Trophoblast cell (in vitro differentiated cells and primary cell): ENCODE measurements around the gene WRNIP1.

Source experiments
- DNase-seq, 2 donors: peaks; one replicate each; pipeline ENCODE4 v3.0.0-alpha.2; 2016
- H2AFZ ChIP-seq: 2 replicates; pipeline ENCODE4 v1.6.1; 2013; ENCODE audit warnings: low read length, moderate library complexity, mild to moderate bottlenecking; ENCODE audit not compliant: insufficient read depth, poor library complexity
- H2AK5ac ChIP-seq: 2 replicates; pipeline ENCODE4 v1.6.1; 2013; ENCODE audit warnings: mild to moderate bottlenecking, low read length
- H2BK120ac ChIP-seq: 2 replicates; pipeline ENCODE4 v1.6.1; 2013; ENCODE audit warnings: low read length, mild to moderate bottlenecking, moderate library complexity; ENCODE audit not compliant: insufficient read depth, poor library complexity
- H2BK12ac ChIP-seq: 2 replicates; pipeline ENCODE4 v1.6.1; 2013; ENCODE audit warnings: mild to moderate bottlenecking, low read length, moderate library complexity
- H2BK5ac ChIP-seq: 2 replicates; pipeline ENCODE4 v1.6.1; 2013; ENCODE audit warnings: low read length, low read depth, moderate library complexity, mild to moderate bottlenecking; ENCODE audit not compliant: poor library complexity
- H3K14ac ChIP-seq: 2 replicates; pipeline ENCODE4 v1.6.1; 2013; ENCODE audit warnings: mild to moderate bottlenecking, low read length
- H3K18ac ChIP-seq: 2 replicates; pipeline ENCODE4 v1.6.1; 2013; ENCODE audit warnings: mild to moderate bottlenecking, low read length
- H3K23ac ChIP-seq: 2 replicates; pipeline ENCODE4 v1.6.1; 2013; ENCODE audit warnings: low read length
- H3K27ac ChIP-seq: 2 replicates; pipeline ENCODE4 v1.5.1; 2013; ENCODE audit warnings: low read depth, mild to moderate bottlenecking, inconsistent platforms, low read length, moderate library complexity
- H3K27me3 ChIP-seq: 2 replicates; pipeline ENCODE4 v1.6.1; 2013; ENCODE audit warnings: inconsistent platforms, mild to moderate bottlenecking, low read length, moderate library complexity; ENCODE audit not compliant: insufficient read depth
- H3K36me3 ChIP-seq, 2 experiments: 1 replicate in 1 of 2; 2 replicates in 1 of 2; pipeline ENCODE4 v1.6.1; 2013; ENCODE audit warnings: low read length in 2 of 2, mild to moderate bottlenecking in 2 of 2, moderate library complexity in 1 of 2; ENCODE audit not compliant: insufficient read depth in 2 of 2, control insufficient read depth in 1 of 2
- H3K4ac ChIP-seq: 2 replicates; pipeline ENCODE4 v1.6.1; 2013; ENCODE audit warnings: low read depth, mild to moderate bottlenecking, low read length, moderate library complexity
- H3K4me1 ChIP-seq, 2 experiments: 1 replicate in 1 of 2; 2 replicates in 1 of 2; pipeline ENCODE4 v1.6.1; 2013; ENCODE audit warnings: low read length in 2 of 2, mild to moderate bottlenecking in 2 of 2, moderate library complexity in 1 of 2; ENCODE audit not compliant: insufficient read depth in 2 of 2, control insufficient read depth in 1 of 2
- H3K4me2 ChIP-seq: 2 replicates; pipeline ENCODE4 v1.6.1; 2013; ENCODE audit warnings: inconsistent platforms, mild to moderate bottlenecking, low read length, moderate library complexity
- H3K4me3 ChIP-seq: 2 replicates; pipeline ENCODE4 v1.5.1; 2013; ENCODE audit warnings: mild to moderate bottlenecking, low read depth, low read length, inconsistent platforms
- H3K79me1 ChIP-seq: one replicate; pipeline ENCODE4 v1.6.1; 2013; ENCODE audit warnings: low read length
- H3K79me2 ChIP-seq: 2 replicates; pipeline ENCODE4 v1.6.1; 2013; ENCODE audit warnings: low read length, mild to moderate bottlenecking; ENCODE audit not compliant: control insufficient read depth, insufficient read depth, poor library complexity
- H3K9ac ChIP-seq: 2 replicates; pipeline ENCODE4 v1.6.1; 2013; ENCODE audit warnings: mild to moderate bottlenecking, low read length
- H3K9me3 ChIP-seq: 2 replicates; pipeline ENCODE4 v1.6.1; 2013; ENCODE audit warnings: low read depth, mild to moderate bottlenecking, control low read depth, inconsistent platforms, low read length; ENCODE audit not compliant: insufficient read depth
- H4K12ac ChIP-seq: 2 replicates; pipeline ENCODE4 v1.6.1; 2013; ENCODE audit warnings: low read depth, mild to moderate bottlenecking, low read length, moderate library complexity
- H4K8ac ChIP-seq: 2 replicates; pipeline ENCODE4 v1.6.1; 2013; ENCODE audit warnings: low read depth, mild to moderate bottlenecking, low read length, moderate library complexity
- H4K91ac ChIP-seq: one replicate; pipeline ENCODE4 v1.6.1; 2013; ENCODE audit warnings: low read depth, mild to moderate bottlenecking, low read length, moderate library complexity
- WGBS: extraction: QIAGEN DNeasy Blood & Tissue Kit; methylation state at CpG from one replicate; pipeline ENCODE4 v1.1.7; 2013; ENCODE audit warnings: missing lambda C conversion rate; ENCODE audit not compliant: insufficient read length, insufficient coverage; ENCODE audit errors: extremely low coverage; 5-methylcytosine and 5-hydroxymethylcytosine counted together

WRNIP1 gene

DNA sequence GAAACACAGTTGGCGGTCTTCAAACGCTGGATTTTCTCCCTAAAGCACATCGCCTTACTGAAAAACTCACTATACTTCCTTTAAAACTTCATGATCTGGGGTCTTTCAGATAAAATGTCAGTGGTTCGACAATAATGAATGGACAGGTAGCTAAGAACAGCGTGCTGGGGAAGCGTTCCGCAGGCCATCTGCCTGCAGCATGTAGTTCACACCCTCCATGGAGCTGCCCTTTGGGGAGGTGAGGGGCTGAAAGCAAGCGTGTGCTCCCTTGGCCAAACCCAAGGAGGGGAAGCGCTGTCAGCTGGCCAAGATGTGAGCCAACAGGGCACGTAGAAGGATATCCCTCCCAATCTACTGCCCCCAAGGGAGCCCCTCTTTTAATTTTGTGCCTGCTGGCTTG, 35.3 kb upstream of the WRNIP1 start:
- Histone ChIP-seq H2BK5ac (no peak overlapping the region), H3K9ac (no peak overlapping the region), H2AFZ (no peak overlapping the region), H2BK120ac (no peak overlapping the region), H3K4me2 (no peak overlapping the region), H3K79me1 (peaks cover 2% of the 10 kb centered on the region), H3K27me3 (no peaks in the 10 kb centered on the region), H3K23ac (no peak overlapping the region), H4K12ac (no peak overlapping the region), H3K27ac (no peak overlapping the region), H4K8ac (no peak overlapping the region), H3K4me3 (no peak overlapping the region), H3K36me3 (no peaks in the 10 kb centered on the region), H3K18ac (no peak overlapping the region), H3K79me2 (no peaks in the 10 kb centered on the region), H3K4me1 (peaks cover 3% of the 10 kb centered on the region in 2 experiments), H3K4ac (no peak overlapping the region), H2AK5ac (no peak overlapping the region), H3K9me3 (no peaks in the 10 kb centered on the region), H2BK12ac (no peak overlapping the region), H3K14ac (no peak overlapping the region), H4K91ac (no peak overlapping the region)
- no CpG with 5 or more reads among the region's 10 CpGs for WGBS
- no peak for DNase-seq

DNA sequence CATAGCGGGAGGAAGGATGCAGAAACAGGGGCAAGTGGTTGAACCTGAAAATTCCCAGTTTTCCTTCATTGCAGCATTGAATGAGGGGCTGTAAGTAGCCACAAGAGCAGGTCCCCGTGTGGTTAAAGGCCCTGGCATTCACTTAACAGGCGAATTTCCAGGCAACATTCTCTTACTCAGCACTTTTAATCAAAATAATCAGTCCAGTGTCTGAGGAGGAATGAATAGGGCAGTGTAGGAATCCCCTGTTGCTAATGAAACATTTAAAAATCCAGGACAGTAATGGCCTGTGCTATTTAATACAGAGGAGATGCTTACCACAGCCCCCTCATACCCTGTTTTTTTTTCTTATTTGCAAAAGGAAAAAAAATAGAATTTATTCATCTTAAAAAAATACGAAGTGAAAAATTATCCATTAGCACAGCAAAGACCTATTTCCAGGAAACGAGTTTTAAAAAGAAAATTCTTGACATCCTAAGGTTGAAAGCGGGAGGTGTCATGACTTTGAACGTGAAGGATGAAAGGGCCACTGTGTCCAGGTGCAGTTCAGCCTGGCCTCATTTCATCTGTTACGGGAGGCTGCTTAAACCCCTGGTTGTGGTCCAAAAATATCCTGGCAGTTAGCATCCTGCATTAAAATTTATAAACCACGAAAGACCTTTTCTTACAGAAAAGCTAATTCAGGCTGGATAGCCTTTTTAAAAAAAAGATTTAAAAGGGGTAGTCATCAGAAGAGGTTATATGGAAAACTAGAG, 34.7 kb upstream of the WRNIP1 start:
- Histone ChIP-seq H3K14ac (no peak overlapping the region), H3K18ac (no peak overlapping the region), H3K4me2 (no peak overlapping the region), H3K4me3 (no peak overlapping the region), H2AFZ (no peak overlapping the region), H3K9ac (no peak overlapping the region), H2AK5ac (no peak overlapping the region), H4K8ac (no peak overlapping the region), H3K27ac (no peak overlapping the region), H2BK12ac (no peak overlapping the region), H3K79me1 (peaks cover 2% of the 10 kb centered on the region), H3K23ac (no peak overlapping the region), H4K12ac (no peak overlapping the region), H3K79me2 (no peaks in the 10 kb centered on the region), H4K91ac (no peak overlapping the region), H2BK5ac (no peak overlapping the region), H3K36me3 (no peaks in the 10 kb centered on the region), H2BK120ac (no peak overlapping the region), H3K4me1 (peaks cover 0 to 3% of the 10 kb centered on the region in 2 experiments), H3K4ac (no peak overlapping the region), H3K27me3 (no peaks in the 10 kb centered on the region), H3K9me3 (no peaks in the 10 kb centered on the region)
- no peak for DNase-seq
- WGBS, result no CpG with 5 or more reads among the region's 9 CpGs

DNA sequence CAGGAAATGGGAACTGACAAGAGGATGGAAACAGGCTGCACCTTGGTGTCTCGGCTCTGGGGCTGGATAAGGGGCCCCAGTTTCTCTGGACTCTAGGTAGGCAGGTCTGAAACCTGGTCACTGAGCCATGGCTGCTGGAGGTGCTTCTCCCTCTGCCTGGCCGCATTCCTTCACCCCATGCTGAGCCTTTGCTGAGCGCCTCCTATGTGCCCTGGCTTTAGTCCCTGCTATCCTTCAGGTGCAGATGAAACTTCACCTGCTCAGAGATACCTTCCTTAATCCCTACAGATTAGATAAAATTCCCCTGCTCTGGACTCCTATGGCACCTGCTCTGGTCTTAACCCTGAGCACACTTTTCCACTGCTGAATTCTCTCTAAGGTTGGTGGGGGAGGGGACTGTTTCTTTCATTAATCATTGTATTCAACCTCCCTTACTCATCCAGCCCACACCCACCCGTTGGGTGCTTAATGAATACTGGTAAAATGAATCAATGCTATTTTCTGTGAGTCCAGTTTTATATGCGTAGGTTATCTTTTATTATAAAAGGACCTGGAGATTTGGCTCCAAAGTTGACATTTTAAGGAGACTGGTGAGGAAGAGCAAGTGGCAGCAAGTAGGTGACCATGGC, 33.8 kb upstream of the WRNIP1 start:
- Histone ChIP-seq H2BK5ac (no peak overlapping the region), H3K79me2 (no peaks in the 10 kb centered on the region), H2AFZ (no peak overlapping the region), H3K14ac (no peak overlapping the region), H3K27me3 (no peaks in the 10 kb centered on the region), H3K4me1 (no peaks in the 10 kb centered on the region), H3K4ac (no peak overlapping the region), H3K36me3 (no peaks in the 10 kb centered on the region), H3K9ac (no peak overlapping the region), H3K27ac (no peak overlapping the region), H3K23ac (no peak overlapping the region), H3K4me2 (no peak overlapping the region), H2BK120ac (no peak overlapping the region), H4K12ac (no peak overlapping the region), H3K9me3 (no peaks in the 10 kb centered on the region), H3K79me1 (peaks cover 2% of the 10 kb centered on the region), H2BK12ac (no peak overlapping the region), H3K18ac (no peak overlapping the region), H3K4me3 (no peak overlapping the region), H4K91ac (no peak overlapping the region), H2AK5ac (no peak overlapping the region), H4K8ac (no peak overlapping the region)
- WGBS, result no CpG with 5 or more reads among the region's 5 CpGs
- DNase-seq, result no peak

DNA sequence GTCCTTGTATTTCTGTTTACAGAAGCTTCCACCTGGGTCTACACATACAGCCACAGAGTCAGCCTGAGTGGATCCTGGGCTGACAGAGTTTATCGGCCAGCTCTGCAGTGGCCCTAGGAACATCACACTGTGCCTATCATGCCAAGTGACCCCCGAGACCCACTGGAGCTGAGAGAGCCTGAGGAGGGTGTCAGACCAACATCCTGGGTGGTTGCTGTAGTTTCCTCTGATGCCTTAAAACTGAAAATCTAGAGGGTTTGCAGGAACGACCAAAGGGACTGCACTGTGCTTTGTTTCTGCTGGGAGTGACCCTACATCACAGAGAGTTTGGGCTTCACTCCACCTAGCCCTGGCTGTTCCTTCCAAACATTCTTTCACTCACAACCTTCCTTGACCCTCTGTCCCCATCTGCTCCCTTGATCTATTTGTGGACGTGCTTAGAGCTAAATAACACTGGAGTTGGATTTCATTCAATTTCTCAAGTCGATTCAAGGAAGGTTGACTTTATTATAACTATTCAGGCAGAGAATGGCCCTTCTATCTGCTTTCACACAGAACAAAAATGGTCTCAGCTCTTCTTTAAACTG, 32.6 kb upstream of the WRNIP1 start:
- H3K27me3 ChIP-seq, result no peaks in the 10 kb centered on the region
- no peak overlapping the region for H3K4me3 ChIP-seq
- no peaks in the 10 kb centered on the region for H3K4me1 ChIP-seq
- H3K79me1 ChIP-seq, result no peaks in the 10 kb centered on the region
- no peak overlapping the region for H4K12ac ChIP-seq
- no peak overlapping the region for H2AFZ ChIP-seq
- H3K36me3 ChIP-seq, result no peaks in the 10 kb centered on the region
- H2BK120ac ChIP-seq, result no peak overlapping the region
- DNase-seq, result no peak
- no peak overlapping the region for H3K9ac ChIP-seq
- no CpG with 5 or more reads among the region's 5 CpGs for WGBS
- no peak overlapping the region for H3K27ac ChIP-seq
- no peaks in the 10 kb centered on the region for H3K9me3 ChIP-seq
- H4K91ac ChIP-seq, result no peak overlapping the region
- no peak overlapping the region for H2BK5ac ChIP-seq
- no peak overlapping the region for H3K23ac ChIP-seq
- H3K14ac ChIP-seq, result no peak overlapping the region
- no peak overlapping the region for H4K8ac ChIP-seq
- no peak overlapping the region for H3K4ac ChIP-seq
- no peaks in the 10 kb centered on the region for H3K79me2 ChIP-seq
- no peak overlapping the region for H2BK12ac ChIP-seq
- H2AK5ac ChIP-seq, result no peak overlapping the region
- H3K4me2 ChIP-seq, result no peak overlapping the region
- no peak overlapping the region for H3K18ac ChIP-seq
